Astrocyte of the spinal cord (primary cell): ENCODE results near the gene TBL1XR1.

Source experiments
- DNase-seq: peaks from one replicate; pipeline ENCODE4 v3.0.0; 2011; ENCODE audit warnings: low read depth, low spot score
- H3K4me3 ChIP-seq: 2 replicates; pipeline ENCODE4 v1.5.1; 2011; ENCODE audit warnings: low read depth, mild to moderate bottlenecking, low read length, moderate library complexity
- CTCF ChIP-seq: IDR thresholded peaks from 2 replicates; pipeline ENCODE4 v1.5.1; 2012; ENCODE audit warnings: low read depth, mild to moderate bottlenecking, low read length, inconsistent platforms
- in situ Hi-C: cut with HindIII; loops from 2 replicates; pipeline ENCODE4 v1.10.0; 2017; ENCODE audit warnings: low sequenced_read_pairs

Gene TBL1XR1

GRCh38 chr3:176974279-176974678 lies 223.0 kb downstream of the TBL1XR1 start:
- DNase-seq: no peak
- TF ChIP-seq CTCF: no peak
- no peak overlapping the region for H3K4me3 ChIP-seq
- in situ Hi-C loops: no loop called here

- no peak for DNase-seq
- TF ChIP-seq CTCF: no peak
- H3K4me3 ChIP-seq: no peak overlapping the region
- in situ Hi-C loops: no loop called here
Measured at GRCh38 chr3:176971613-176972174, 225.6 kb downstream of the TBL1XR1 start.

GRCh38 chr3:176970770-176971169 lies 226.5 kb downstream of the TBL1XR1 start:
- no peak for TF ChIP-seq CTCF

GRCh38 chr3:176969506-176969905 lies 227.8 kb downstream of the TBL1XR1 start:
- no peak overlapping the region for H3K4me3 ChIP-seq
- no peak for DNase-seq
- in situ Hi-C loops: no loop called here
- no peak for TF ChIP-seq CTCF

More at GRCh38 chr3:176970770-176971169, 226.5 kb downstream of the TBL1XR1 start:
- H3K4me3 ChIP-seq: no peak overlapping the region
- in situ Hi-C loops: no loop called here
- DNase-seq: no peak
